NCI-H82 (cell line): ENCODE data around the gene ITSN2.
"Not testable (repeated sequence)": the region's sequence is repeated elsewhere in the genome, so short reads cannot be mapped to it uniquely, and the experiment has no call there.

Experiments used
- DNase-seq: peaks from one replicate; lab custom pipeline; 2025; lab: John Stamatoyannopoulos, UW

ITSN2 gene

DNA sequence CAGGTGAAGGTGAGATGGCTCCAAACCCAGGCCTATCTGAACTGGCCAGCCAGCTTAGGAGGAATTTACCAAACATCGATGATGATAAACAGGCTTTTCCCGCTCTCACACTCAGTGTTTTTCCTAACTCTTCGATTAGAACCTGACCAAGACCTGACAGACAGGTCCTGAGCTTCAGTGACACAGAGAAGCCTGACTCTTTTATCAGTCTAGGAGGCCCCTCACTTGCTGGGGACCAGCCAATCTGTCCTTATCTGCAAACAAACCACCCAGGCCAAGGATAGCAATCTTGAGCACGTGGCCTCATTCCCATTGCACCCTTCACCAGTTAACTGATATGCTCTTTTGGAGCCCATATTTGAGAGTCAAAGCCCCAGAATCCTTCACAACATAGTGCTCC, 1.9 kb upstream of the ITSN2 start:
- no peak for DNase-seq

GRCh38 chr2:24360963-24361330, 611 bp upstream of the ITSN2 start:
- DNase-seq = no peak

DNA sequence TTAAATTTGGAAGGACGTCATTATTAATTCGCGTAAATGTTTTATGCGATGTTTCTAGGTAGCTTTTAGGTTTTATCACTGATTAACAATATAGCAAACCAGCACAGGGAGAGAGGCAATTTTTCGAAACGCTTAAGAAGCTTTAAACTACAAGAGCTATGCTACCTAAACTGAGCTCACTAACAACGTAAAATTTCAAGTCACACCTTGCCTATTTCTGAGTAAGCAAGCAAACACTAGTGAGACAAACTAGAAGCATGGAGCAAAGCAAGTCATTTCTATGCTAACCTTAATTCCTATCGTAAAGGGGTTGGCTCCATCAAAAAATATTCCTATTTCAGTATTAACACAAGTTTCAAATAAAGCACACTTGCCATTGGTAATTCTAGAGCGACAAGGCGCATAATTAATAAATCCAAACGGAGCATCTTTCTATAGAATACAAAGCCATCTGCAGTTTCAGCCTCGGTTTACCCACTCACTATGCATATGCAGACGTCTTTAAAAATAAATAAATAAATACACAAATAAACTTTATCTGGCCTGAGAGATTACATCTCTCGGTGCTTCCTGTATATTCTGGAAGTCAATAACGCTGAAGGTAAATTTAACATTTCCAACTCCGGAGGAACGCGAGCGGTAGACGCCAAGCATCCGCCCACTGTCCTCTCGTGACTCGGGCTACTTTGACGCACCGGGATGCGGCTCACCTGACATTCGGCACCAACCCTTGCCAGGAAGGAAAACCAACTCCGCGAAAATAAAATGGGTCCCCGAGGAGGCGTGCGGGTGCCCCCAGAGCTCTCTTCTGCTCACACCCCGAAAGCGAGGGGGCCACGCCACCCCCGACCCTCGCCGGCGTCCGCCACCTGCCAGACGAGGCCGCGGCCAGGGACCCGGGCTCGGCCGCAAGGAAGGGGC, 947 bp downstream of the ITSN2 start:
- peak; percentile 42 for DNase-seq

DNA sequence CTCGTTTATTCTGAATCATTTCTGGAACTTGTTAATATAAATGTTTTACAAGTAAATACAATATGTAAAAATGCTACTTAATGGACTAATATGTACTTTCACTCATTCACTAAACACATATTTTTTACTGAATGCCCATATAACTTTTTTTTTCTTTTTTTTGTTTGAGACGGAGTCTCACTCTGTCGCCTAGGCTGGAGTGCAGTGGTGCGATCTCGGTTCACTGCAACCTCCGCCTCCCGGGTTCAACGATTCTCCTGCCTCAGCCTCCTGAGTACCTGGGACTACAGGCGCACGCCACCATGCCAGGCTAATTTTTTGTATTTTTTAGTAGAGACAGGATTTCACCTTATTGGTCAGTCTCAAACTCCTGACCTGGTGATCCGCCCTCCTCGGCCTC, 2.6 kb downstream of the ITSN2 start:
- DNase-seq = not testable (repeated sequence)

DNA sequence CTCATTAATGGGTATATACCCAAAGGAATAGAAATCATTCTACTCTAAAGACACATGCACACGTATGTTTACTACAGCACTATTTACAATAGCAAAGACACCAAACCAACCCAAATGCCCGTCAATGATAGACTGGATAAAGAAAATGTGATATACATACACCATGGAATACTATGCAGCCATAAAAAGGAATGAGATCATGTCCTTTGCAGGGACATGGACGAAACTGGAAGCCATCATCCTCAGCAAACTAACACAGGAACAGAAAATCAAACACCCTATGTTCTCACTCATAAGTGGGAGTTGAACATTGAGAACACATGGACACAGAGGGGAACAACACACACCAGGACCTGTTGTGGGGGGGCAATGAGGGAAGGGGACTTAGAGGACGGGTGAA, 3.2 kb downstream of the ITSN2 start:
- not testable (repeated sequence) for DNase-seq

DNA sequence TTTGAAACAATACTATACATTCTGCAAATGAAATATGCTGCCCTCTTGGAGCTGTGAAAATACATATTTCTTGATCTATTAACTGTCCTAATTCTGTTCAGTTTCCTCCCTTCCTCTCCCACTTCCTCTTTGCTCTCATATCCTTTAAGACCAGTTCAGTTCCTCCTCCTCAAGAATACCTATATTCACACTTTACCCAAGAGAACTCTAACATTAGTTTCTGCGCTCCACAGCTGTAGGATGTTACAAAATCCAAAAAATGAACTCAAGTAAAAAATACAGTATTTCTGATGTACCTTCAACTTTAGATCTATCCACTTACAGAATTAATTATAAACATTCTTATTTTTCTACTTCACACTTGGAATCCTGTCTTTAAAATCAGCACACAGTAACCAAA, 5.4 kb downstream of the ITSN2 start:
- DNase-seq = no peak

GRCh38 chr2:24354395-24354794, 5.9 kb downstream of the ITSN2 start:
- DNase-seq = no peak

DNA sequence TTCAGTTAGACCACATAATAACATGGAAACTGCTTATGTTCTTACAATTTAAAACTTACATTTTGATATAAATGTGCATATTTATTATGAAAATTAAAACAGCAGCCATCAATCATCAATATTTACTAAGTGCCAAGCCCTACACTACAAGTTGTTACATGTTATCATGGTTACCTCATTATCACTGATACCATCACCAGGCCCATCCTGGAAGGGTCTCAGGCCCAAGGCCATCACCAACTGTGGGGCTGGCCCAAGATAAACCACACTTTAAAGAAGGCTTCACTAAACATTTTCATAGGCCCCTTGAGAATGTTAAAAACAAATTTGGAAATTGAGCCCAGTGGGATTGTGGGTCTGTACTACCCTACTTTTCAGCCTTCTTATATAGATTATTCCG, 6.4 kb downstream of the ITSN2 start:
- DNase-seq = no peak

DNA sequence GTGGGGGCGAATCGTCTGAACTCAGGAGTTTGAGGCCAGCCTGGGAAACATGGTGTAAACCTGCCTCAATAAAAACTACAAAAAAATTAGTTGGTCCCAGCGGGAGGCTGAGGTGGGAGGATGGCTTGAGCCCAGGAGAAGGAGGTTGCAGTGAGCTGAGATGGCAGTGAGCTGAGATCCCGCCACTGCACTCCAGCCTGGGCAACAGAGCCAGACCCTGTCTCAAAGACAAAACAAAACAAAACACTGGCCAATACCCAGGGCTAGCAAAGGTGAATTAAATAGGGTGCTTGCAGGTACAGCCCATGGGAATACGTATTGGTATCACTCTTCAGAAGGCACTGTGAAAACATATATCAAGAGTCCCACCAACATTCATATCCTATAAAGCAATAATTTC, 7.0 kb downstream of the ITSN2 start:
- DNase-seq = no peak

- no peak for DNase-seq
Measured at GRCh38 chr2:24352664-24353063, 7.7 kb downstream of the ITSN2 start.

GRCh38 chr2:24351981-24352380, 8.4 kb downstream of the ITSN2 start:
- no peak for DNase-seq

DNA sequence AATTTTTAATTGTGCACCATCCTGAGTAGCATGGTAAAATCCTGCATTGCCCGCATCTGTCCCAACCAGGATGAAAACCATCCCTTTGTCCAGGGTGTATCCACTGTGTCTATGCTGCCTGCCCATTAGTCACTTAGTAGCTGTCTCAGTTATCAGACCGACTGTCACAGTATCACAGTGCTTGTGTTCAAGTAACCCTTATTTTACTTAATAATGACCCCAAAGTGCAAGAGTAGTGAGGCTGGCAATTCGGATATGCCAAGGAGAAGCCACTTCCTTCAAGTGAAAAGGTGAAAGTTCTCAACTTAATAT, 8.8 kb downstream of the ITSN2 start:
- DNase-seq = no peak

DNA sequence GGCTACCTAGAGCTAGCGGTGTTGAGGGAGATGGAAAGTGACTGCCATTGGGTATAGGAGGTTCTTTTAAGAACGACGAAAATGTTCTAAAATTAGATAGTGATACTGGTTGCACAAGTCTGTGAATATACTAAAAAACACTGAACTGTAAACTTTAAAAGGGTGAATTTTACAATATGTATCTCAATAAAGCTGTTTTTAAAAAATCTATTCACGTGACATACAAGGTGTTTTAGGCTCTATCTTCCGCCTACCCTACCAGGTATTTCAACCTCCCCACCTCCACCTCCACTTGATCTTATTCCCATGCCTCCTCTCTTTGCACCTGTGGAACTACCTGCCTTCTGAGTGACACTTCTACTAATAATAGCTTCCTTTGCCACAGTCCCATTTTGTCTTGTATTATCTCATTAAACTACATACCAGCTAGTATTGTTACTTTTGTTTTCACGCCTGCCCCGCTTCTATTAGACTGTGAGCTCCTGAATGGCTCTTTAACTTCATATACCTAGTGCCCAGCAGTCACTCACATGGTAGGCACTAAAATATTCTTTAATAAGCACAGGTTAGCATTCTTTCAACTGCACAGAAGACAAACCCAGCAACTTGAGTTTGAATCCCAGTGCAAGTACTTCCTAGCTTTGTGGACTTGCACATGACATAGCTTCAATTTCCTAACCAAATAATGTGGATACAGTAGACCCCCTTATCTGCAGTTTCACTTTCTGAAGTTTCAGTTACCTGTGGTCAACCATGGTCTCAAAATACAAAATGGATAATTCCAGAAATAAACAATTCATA, 9.3 kb downstream of the ITSN2 start:
- DNase-seq = no peak

- no peak for DNase-seq
Measured at GRCh38 chr2:24349097-24349496, 11.2 kb downstream of the ITSN2 start.

DNA sequence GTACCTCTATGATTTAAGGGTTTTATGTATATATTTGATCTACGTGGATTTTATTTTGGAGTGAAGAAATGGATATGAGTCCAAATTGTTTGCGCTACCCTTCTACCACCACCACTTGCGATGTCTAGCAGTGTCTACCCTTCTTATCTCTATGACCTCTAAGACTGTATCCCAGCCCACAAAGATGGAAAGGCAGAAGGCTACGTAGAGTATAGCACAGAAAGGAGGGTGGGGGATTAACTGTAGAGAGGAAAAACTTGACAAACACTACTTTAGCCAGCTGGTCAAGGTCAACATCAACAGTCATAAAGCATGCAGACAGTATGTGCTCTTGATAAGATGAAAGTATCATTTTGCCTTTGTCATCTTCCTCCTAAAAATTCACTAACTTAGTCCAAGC, 14.4 kb downstream of the ITSN2 start:
- DNase-seq = no peak

GRCh38 chr2:24343225-24343882, 17.0 kb downstream of the ITSN2 start:
- no peak for DNase-seq

DNA sequence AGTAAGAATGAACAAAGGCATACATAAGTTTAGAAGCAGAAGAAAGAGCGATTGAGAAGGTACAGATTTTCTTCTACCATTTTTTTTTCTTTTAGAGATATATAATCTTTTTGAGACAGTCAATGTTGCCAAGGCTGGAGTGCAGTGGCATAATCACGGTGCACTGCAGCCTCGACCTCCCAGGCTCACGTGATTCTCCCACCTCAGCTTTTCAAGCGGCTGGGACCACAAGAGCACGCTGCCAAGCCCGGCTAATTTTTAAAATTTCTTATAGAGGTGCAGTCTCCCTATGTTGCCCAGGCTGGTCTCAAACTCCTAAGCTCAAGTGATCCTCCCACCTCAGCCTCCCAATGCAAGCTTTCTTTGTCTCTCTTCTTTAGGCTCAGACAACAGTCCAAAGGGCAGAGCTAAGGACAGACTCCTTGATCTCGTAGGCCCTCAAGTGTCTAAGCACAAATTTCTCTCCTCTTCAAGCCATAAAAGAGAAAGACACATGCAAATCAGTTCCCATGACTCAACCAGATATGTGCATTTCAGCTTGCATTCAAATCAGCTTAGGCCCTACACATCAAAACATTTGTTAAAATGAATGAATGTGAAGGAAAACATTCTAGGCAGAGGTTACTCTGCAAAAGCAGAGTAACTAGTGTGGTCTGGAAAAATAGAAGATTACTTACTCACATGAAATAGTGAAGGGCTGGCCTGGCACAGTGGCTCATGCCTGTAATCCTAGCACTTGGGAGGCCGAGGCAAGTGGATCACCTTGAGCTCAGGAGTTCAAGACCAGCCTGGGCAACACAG, 18.0 kb downstream of the ITSN2 start:
- DNase-seq = no peak

GRCh38 chr2:24339856-24340262, 20.5 kb downstream of the ITSN2 start:
- no peak for DNase-seq

- not testable (repeated sequence) for DNase-seq
Measured at GRCh38 chr2:24339098-24339497, 21.2 kb downstream of the ITSN2 start.

GRCh38 chr2:24337890-24338289, 22.4 kb downstream of the ITSN2 start:
- no peak for DNase-seq

- DNase-seq = no peak
Measured at GRCh38 chr2:24336811-24337210, 23.5 kb downstream of the ITSN2 start.

DNA sequence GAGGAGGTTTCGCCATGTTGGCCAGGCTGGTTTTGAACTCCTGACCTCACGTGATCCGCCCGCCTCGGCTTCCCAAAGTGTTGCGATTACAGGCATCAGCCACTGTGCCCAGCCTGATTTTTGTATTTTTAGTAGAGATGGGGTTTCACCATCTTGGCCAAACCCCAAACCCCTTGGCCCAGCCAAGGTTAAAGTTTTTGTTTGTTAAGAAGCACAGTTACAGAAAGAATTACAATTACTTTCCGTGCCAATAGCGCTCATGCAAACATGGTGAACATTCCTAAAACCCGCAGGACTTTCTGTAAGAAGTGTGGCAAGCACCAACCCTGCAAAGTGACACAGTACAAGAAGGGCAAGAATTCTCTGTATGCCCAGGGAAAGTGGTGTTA, 26.1 kb downstream of the ITSN2 start:
- DNase-seq = no peak
